GM15510 (cell line): ENCODE results near the gene CDH5.

Experiments
- POLR2A ChIP-seq: IDR thresholded peaks from 3 replicates; pipeline ENCODE4 v1.6.1; 2011; ENCODE audit warnings: borderline replicate concordance; ENCODE audit not compliant: insufficient read length; ENCODE audit errors: extremely low read depth

Gene CDH5

DNA sequence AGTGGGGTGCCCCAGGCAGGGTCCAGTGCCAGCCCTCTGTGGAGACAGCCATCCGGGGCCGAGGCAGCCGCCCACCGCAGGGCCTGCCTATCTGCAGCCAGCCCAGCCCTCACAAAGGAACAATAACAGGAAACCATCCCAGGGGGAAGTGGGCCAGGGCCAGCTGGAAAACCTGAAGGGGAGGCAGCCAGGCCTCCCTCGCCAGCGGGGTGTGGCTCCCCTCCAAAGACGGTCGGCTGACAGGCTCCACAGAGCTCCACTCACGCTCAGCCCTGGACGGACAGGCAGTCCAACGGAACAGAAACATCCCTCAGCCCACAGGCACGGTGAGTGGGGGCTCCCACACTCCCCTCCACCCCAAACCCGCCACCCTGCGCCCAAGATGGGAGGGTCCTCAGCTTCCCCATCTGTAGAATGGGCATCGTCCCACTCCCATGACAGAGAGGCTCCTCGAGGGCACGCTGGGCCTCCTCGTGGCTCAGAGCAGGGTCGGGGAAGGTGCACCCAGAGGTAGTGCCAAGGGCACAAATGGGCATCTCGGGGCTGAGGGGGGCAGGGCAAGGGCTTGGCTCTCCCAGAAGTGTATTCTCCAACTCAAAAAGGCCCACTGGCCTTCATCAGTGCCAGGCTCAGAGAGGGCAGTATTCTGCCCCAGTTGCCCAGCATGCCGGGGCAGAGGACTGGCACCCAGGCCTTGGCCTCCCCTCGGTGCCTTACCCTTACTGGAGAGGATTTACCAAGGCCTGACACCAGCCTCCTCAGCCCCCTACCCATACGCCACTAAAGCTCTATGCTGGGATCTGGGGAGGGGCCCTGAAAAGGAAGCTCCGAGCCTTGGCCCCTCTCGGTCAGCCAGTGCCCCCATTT, at the start of gene CDH5:
Gene CDH5, plus strand, starts transcription at position 259 of the 867 bp plus-strand sequence. CDS start 12,647 bp downstream, outside the sequence.
- no peak for TF ChIP-seq POLR2A

DNA sequence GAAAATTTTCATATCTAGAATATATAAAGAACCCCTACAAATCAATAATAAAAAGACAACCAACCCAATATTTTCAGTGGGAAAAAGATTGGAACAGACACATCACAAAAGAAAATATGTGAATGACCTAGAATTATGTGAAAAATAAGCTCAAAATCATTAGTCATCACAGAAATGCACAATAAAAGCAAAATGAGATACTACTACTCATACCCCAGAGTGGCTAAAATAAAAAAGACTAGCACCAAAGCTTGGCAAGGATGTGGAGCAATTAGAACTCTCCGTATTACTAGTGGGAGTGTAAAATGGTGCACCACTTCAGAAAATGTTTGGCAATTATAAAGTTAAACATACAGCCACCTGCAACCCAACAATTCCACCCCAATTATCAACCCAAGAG, 48.0 kb upstream of the CDH5 start:
- no peak for TF ChIP-seq POLR2A

GRCh38 chr16:66320774-66321173, 45.7 kb upstream of the CDH5 start:
- no peak for TF ChIP-seq POLR2A

- no peak for TF ChIP-seq POLR2A
Measured at GRCh38 chr16:66322174-66322573, 44.3 kb upstream of the CDH5 start.

- no peak for TF ChIP-seq POLR2A
Measured at GRCh38 chr16:66324815-66325515, 41.5 kb upstream of the CDH5 start.

- TF ChIP-seq POLR2A, result no peak
Measured at GRCh38 chr16:66325717-66326376, 40.6 kb upstream of the CDH5 start.

GRCh38 chr16:66326991-66327513, 39.4 kb upstream of the CDH5 start:
- no peak for TF ChIP-seq POLR2A

GRCh38 chr16:66328282-66328681, 38.2 kb upstream of the CDH5 start:
- TF ChIP-seq POLR2A, result no peak

DNA sequence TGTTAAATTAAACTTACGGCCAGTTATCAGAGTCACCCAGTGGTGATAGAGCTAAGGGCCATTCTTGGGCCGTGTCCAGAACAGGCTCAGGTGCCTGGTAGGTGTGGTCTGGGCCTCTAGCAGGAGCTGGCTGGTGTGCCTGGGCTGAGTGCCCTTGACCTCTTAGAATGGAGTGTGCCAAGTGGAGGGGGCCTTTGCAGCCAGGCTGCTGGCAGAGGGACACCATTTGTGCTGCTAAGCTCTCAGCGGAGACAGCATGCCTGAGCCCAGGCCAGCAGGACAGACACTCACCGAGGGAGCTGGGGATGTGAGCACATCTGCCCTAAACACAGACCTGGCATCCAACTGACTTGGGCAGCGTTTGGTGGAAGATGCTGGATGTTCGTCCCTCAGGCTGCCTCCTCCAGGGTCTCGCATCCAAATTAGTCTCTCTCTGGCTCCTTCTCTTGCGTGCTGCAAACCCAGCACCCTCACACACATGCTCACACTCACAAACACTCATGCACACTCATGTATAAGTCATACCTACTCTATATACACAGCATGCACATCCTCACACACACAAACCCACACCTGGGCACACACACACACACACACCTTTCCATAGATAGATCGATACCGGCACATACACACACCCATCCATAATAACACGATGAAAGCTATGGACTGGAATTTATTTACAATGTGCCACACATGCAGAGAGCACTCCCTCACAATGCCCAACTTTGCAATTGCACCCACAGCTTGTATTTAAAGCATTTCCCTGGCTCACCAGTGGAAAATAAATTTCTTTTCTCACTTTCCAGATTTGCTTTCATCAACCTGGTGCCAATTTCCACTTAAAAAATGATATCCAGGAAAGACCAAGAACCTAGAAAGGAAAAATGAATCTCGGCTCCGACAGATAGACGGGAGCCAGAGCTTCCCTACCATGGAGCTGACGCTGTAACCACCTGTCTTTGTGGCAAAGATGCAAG, 33.6 kb upstream of the CDH5 start:
- TF ChIP-seq POLR2A, result no peak

DNA sequence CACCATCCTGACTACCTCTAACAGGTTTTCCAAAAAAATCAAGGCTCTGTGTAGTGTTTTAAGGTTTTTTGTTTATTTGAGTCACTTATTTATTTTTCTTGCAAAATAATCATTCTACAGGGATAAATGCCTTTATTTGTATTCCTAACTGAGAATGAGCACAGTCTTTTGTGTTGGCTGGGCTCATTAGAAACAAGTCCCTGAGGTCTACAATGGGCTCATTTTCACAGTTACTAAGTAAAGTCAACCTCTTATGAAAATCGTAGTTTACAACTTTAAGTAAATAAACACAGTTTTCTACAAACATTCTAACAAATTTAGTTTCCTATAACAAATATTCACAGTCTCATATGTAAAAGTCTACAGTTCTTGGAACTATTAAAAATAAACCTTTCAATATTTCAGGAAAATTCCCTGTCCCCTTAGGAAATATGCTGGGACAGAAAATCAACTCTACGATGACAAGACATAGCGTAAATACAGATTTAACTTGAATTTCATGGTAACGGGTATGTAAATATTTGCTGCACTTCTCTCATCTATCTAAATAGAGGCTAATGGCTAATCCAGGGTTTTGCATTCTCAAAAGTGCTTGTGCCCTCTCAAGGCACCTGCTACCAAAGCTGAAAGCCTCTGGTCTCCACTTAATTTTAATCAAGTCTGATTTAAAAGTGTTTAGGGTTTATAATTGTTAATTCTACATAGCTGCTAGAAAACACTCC, 31.5 kb upstream of the CDH5 start:
- TF ChIP-seq POLR2A, result no peak

GRCh38 chr16:66335704-66336329, 30.7 kb upstream of the CDH5 start:
- TF ChIP-seq POLR2A, result no peak

GRCh38 chr16:66337463-66338188, 28.9 kb upstream of the CDH5 start:
- no peak for TF ChIP-seq POLR2A
